HT1080 (cell line): ENCODE data around the gene SDK1. TPM values are rescaled to one million over a fixed set of nuclear protein-coding genes. Genes with fewer than 3 reads are reported as not detected.

Source experiments
- DNase-seq: peaks from one replicate; pipeline ENCODE4 v3.0.0-alpha.2; 2015; ENCODE audit warnings: low read depth
- total RNA-seq: library from RNA; depleted of rRNA; stranded (reverse); fragments of >200 nt; shearing (Covaris generic); gene quantifications from 2 replicates; pipeline ENCODE4 v1.2.3, GENCODE V29; 2014

SDK1 gene
- total RNA-seq, 1 experiment from 2014 or later: 1.2 TPM

DNA sequence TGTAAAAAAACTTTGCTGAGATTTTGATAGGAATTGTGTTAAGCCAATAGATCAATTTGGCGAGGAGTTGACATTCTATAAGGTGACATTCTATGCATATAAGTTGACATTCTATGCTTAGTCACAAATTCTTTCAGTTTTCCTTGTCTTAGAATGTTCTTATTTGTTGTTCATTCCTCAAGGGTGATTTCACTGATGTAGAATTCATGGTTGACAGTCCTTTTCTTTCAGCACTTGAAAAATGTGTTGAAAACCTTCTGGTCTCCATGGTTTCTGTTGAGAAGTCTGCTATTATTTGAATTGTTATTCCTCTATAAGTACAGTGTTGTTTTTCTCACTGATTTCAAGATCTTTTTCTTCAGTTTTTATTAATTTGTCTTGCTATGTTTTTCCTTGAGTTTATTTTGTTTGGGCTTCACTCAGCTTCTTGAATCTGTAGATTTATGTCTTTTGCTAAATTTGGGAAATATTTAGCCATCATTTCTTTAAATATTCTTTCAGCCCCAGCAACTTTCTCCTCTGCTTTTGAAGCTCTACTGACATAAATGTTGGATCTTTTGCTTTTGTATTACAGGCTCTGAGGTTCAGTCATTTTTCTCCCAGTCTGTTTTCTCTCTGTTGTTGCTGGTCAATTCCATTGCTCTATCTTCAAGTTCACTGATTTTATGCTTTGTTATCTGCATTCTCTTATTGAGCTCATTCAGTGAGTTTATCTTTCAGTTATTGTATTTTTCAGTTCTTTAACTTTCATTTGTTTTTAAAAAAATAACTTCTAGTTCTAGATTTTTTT lies 154.9 kb downstream of the SDK1 start:
- peak; percentile 18 for DNase-seq

DNA sequence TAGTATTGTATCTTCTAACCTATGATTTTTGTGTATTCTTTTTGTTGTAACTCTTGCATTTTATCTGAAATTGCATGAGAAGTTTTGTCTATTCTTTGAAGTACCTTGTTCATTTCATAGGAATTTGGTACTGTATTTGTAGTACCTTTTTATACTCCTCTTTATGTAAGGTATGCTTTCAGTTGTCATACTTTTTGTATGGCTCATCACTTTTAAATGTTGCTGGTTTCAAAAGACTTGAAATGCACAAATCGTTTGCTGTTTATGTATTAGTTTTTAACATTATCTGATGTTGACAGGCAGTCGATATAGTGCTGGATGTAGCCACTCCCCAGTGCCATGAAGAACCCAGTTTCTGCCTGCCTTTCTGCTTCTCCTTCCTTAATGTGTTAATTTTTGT lies 158.1 kb downstream of the SDK1 start:
- DNase-seq: no peak

DNA sequence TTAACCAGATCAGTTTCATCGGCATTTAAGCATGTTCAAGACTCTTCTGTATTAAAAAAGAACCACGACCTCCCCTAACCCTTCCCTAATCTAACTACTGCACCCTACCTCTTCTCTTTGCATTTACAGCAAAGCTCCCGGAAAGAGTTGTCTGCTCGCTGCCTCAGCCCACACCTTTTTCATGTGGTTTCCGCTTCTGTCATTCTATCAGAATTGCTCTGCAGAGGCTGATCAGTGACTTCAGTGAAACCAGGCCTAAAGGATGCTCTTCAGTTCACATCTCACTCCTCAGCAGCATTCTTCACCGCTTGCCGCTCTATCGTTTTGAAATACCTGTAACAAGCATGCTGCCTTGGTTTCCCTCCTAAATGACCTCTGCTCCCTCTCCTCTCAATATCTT lies 160.9 kb downstream of the SDK1 start:
- no peak for DNase-seq

- no peak for DNase-seq
Measured at GRCh38 chr7:3463696-3464095, 162.6 kb downstream of the SDK1 start.

DNA sequence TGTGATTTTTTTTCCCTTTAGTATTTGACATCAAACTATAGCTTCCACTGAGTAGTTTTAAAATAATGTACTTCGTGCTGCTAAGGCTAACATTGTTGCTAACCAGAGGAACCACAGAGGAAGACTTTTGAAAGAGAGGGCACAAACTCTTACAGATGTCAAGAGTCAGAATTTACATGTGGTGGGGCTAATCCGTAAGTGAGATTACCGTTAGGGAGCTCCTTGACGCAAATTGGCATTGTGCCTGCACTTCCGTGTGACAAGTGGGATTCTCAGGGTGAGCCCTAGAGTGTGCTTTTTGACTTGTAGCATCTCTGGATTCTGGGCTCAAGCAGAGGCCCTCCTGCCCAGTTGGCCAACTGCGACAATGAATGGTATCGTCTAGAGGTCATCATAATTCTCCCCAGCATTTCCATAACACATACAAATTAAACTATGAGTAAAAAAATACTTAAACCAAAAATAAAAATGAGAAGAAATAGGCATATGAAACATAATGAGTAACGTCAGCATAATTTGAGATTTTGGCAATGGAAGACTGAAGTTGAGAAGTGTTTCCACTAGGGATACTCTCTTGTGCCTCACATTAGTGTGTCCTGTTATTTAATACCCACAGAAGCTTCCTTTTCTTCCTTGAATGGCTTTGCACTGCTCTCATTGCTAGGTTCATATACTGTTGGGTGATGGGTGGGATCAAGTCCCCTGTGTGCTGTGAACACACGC lies 164.0 kb downstream of the SDK1 start:
- DNase-seq: no peak

DNA sequence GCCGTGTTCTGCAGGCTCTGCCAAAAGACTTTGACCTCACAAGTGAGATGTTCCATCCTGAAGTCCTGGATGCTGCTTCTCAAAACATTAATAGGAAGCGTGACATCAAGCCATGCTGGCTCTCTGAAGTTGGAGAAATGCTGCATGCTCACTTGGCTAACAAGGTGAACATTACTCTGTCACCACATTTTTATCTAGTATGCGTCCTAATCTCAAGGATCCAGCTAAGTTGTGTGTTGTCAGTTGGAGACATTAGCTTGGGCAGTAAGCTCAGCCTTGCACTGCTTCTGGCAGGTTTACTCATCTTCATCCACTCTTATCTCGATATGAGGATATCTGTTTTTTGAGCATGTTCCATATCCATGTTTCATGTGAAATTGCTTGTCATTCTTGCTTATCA lies 165.2 kb downstream of the SDK1 start:
- no peak for DNase-seq

- DNase-seq: no peak
Measured at GRCh38 chr7:3469641-3470040, 168.6 kb downstream of the SDK1 start.

GRCh38 chr7:3480197-3480596 lies 179.1 kb downstream of the SDK1 start:
- DNase-seq: no peak

GRCh38 chr7:3481435-3481834 lies 180.4 kb downstream of the SDK1 start:
- no peak for DNase-seq

DNA sequence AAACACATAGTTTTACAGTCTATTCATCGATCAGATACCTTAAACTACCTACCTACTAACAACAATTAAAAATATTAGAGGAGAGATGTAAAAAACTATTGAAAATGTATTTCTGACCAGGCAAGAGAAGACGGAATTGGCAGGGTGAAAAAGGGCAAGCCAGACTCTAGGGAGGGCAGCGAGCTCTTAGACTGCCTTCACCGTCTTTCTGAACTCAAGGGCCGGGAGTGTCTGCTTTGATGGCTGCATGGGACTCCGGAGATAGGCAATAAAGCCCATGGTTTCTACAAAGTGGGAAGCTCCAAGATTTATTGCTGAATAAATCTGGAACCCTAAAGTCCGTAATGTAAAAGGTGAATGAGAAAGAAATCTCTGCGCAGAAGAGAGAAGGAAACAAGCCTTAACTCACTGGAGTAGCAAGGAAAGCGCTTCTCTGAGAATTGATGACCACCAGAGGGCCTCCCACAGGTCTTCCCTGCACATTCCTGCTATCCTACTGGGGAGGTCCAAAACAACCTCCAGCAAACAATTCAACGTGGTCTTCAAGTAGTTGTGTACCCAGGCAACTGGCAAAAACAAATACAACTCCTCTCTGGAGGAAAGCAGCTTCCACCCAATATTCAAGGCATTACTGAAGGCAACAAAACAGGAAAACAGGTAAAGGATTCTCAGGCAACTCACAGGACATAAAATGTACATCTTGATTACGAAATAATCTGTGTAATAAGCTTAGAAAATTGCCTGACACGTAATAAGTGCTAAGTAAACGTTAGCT lies 181.3 kb downstream of the SDK1 start:
- DNase-seq: peak; percentile 44

DNA sequence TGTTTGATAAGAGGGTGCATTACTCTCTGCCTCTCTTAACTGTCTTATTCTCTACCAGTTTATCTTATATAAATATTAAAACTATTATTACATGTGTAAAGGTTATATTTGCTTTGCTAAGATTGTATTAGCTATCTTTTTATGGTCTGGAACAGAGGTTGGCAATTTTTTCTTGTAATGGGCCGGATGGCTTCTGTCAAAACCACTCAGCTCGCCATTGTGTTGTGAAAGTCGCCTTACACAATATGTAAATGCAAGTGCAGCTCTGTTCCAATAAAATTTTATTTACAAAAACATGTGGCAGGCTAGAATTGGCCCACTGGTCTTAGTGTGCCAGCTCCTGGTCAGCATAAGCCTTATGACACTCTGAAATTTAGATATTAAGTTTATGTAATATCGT lies 185.8 kb downstream of the SDK1 start:
- no peak for DNase-seq

GRCh38 chr7:3488829-3489228 lies 187.8 kb downstream of the SDK1 start:
- DNase-seq: no peak

DNA sequence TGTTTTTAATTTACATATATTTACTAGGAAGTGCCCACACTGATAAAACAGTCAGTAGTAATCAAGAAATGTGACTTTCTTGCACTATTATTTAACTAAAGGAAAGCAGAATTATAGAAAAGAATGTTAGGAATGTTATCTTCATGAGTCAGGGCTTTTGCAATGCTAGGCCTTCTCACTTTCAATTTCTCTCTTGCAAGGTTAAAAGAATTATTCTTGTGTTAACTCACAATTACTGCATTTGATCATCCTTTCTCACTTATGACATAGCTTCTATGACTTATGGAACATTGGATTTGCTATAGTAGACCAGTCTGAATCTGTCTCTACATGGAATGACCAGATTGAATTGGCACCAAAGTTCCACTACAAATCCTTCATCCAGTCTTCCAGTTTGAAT lies 192.4 kb downstream of the SDK1 start:
- DNase-seq: peak; percentile 64

- DNase-seq: no peak
Measured at GRCh38 chr7:3494947-3495346, 193.9 kb downstream of the SDK1 start.

DNA sequence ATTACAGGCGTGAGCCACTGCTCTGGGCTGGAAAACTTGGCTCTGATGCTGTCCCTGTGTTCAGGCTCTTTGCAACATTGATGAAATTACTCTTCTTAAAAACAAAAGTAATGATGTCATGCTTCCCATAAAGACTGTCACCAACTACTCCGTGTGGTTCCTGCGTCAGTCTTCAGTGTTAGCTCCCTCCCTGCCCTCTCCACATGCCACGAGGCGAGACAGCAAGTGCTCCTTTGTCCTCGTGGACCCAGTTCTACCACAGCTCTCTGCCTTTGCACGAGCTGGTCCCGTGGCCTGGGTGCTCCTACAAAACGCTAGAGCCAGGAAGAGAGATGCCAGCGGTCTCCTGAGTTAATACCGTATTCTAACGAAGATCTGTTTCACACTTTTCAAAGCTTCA lies 194.5 kb downstream of the SDK1 start:
- DNase-seq: no peak

DNA sequence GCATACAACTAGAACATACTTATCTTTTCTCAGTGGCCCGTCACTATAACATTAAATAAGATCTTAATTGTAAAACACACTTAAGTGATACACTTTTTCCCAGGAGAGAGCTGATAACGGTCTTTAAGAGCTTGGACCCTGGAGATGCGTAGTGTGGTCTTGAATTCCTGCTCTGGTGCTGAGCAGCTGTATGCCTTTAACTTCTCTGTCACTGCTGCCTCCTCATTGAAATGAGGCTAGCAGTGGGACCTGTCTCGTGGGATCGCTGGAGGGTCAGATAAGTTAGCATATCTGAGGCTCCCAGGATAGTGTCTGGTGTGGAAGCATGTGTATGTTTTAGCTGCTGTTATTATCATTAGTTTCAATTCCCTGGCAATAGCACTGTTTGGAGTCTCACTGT lies 194.9 kb downstream of the SDK1 start:
- no peak for DNase-seq

- no peak for DNase-seq
Measured at GRCh38 chr7:3497796-3498195, 196.7 kb downstream of the SDK1 start.

GRCh38 chr7:3501671-3502070 lies 200.6 kb downstream of the SDK1 start:
- DNase-seq: no peak

- DNase-seq: no peak
Measured at GRCh38 chr7:3504384-3504783, 203.3 kb downstream of the SDK1 start.

GRCh38 chr7:3510101-3511020 lies 209.3 kb downstream of the SDK1 start:
- no peak for DNase-seq

DNA sequence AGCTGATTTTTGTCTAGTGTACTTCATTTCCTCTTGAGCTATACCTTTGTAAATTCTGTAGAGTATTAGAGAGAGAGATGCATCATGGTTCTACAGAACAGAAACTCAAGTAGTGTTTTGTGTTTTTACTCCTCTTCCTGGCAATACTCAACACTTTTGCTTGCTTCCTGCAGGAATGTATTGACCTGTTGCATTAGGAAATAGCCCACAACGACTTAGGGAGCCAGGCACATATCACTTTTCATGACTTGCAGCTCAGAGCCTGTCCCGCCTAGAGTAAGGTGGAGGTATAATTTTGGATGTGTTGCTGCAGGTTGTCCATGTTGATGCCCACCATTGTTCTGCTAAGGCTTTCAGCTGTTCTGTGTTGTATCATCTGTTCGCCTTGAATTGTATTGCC lies 216.3 kb downstream of the SDK1 start:
- no peak for DNase-seq
